ENCODE measurements around the gene STEAP3.

Gene STEAP3

DNA sequence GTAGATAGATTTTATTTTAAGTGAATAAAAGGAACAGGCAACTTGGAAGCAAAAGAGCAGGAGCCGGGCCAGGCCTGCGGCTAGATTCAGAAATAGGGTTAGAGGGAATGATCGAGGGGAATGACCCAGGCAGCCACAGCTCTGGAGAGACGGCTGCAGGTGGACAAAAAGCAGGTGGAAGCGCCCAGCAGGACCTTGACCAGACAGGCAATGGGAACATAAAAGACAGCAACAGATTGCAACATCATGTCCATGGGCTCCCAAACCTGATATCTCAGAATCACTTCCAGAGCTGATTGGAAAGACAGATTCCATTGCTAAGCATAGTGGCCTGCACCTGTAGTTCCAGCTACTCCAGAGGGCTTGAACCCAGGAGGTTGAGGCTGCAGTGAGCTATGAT, 28.6 kb upstream of the STEAP3 start:
- no peaks in the 10 kb centered on the region for H3K27me3 ChIP-seq (replicated peaks; ENCODE audit: insufficient read depth, low read length)
- H3K27ac ChIP-seq (ENCODE audit: low read length), result no peak overlapping the region
- no peaks in the 10 kb centered on the region for H3K9me2 ChIP-seq (replicated peaks; ENCODE audit: insufficient read depth, low read length)
- no peak for TF ChIP-seq EZH2 (optimal IDR thresholded peaks at IDR 0.05; ENCODE audit: low read depth, low read length)
- no peak for TF ChIP-seq CTCF (IDR thresholded peaks at IDR 0.05; ENCODE audit: low read length)
- H3K4me3 ChIP-seq (ENCODE audit: low read length), result no peak overlapping the region
- no peaks in the 10 kb centered on the region for H3K9me3 ChIP-seq (replicated peaks; ENCODE audit: insufficient read depth, low read length)
- no peak overlapping the region for H3K9ac ChIP-seq (ENCODE audit: low read length)
- H4K20me1 ChIP-seq (ENCODE audit: insufficient read depth, low read length), result no peaks in the 10 kb centered on the region
- no peak for DNase-seq
- H2AFZ ChIP-seq (ENCODE audit: low read length), result no peak overlapping the region
- no peaks in the 10 kb centered on the region for H3F3A ChIP-seq (ENCODE audit: insufficient read depth, low read length)
- no peaks in the 10 kb centered on the region for H3K36me3 ChIP-seq (replicated peaks; ENCODE audit: insufficient read depth, low read length)
- no peaks in the 10 kb centered on the region for H3K4me1 ChIP-seq (ENCODE audit: low read length)
- H3K79me2 ChIP-seq (ENCODE audit: low read length), result no peaks in the 10 kb centered on the region
- no peak overlapping the region for H3K4me2 ChIP-seq (ENCODE audit: low read depth, low read length)

- H3K36me3 ChIP-seq (replicated peaks; ENCODE audit: insufficient read depth, low read length), result no peaks in the 10 kb centered on the region
- H3K4me3 ChIP-seq (ENCODE audit: low read length), result no peak overlapping the region
- no peaks in the 10 kb centered on the region for H3F3A ChIP-seq (ENCODE audit: insufficient read depth, low read length)
- no peaks in the 10 kb centered on the region for H4K20me1 ChIP-seq (ENCODE audit: insufficient read depth, low read length)
- H3K9ac ChIP-seq (ENCODE audit: low read length), result no peak overlapping the region
- TF ChIP-seq EZH2 (optimal IDR thresholded peaks at IDR 0.05; ENCODE audit: low read depth, low read length) (no peak), EZH2phosphoT487 (IDR thresholded peaks at IDR 0.05; ENCODE audit: low read length) (no peak), CTCF (IDR thresholded peaks at IDR 0.05; ENCODE audit: low read length) (no peak)
- no peaks in the 10 kb centered on the region for H3K9me3 ChIP-seq (replicated peaks; ENCODE audit: insufficient read depth, low read length)
- no peak overlapping the region for H3K4me2 ChIP-seq (ENCODE audit: low read depth, low read length)
- H3K27me3 ChIP-seq (replicated peaks; ENCODE audit: insufficient read depth, low read length), result no peaks in the 10 kb centered on the region
- no peaks in the 10 kb centered on the region for H3K9me2 ChIP-seq (replicated peaks; ENCODE audit: insufficient read depth, low read length)
- H3K27ac ChIP-seq (ENCODE audit: low read length), result no peak overlapping the region
- no peak overlapping the region for H2AFZ ChIP-seq (ENCODE audit: low read length)
- no peaks in the 10 kb centered on the region for H3K4me1 ChIP-seq (ENCODE audit: low read length)
- DNase-seq, result no peak
- H3K79me2 ChIP-seq (ENCODE audit: low read length), result no peaks in the 10 kb centered on the region
Observed at GRCh38 chr2:119195887-119196286, 27.7 kb upstream of the STEAP3 start.

DNA sequence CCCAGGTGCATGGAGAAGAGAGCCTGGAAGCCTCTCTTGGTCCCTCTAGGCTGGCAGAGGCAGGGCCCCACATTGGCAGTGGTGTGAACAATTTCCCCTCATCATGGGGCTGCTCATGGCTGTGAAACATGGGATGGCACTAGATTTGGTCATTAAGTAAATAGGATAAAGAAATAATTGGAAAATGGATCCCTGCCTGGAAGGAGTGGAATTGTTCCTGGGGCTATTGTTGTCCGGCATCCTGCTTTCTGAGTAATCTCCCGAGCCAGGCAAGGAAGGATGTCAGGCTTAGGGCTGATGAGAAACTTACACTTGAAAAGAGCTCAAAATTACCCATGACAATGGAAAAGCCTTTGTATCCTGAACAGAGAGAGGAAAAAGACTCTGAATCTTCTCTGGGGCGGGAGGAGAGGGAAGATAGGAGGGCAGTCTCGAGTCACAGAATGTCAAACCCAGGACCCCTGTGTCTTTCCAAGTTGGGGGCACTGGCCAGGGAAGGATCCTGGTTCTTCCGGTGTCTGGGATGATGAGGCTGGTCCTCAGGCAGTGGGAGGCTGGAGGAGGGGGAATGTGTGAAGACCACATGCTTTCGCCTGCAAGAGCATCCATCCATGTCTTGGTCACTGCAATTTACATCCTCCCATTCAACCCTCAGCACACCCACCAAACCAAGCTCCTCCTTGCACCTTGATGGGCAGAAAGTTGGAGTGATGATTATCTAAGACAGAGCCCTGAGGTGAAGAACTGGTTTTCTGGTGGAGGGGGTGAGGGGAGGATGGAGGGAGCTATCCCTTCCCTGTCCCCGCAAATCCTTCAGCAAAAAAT, 27.1 kb upstream of the STEAP3 start:
- no peak overlapping the region for H3K27ac ChIP-seq (ENCODE audit: low read length)
- no peak overlapping the region for H3K9ac ChIP-seq (ENCODE audit: low read length)
- no peak overlapping the region for H2AFZ ChIP-seq (ENCODE audit: low read length)
- no peak for DNase-seq
- no peak overlapping the region for H3K4me3 ChIP-seq (ENCODE audit: low read length)
- no peak overlapping the region for H3K4me2 ChIP-seq (ENCODE audit: low read depth, low read length)
- no peaks in the 10 kb centered on the region for H3K4me1 ChIP-seq (ENCODE audit: low read length)
- no peaks in the 10 kb centered on the region for H3F3A ChIP-seq (ENCODE audit: insufficient read depth, low read length)
- no peaks in the 10 kb centered on the region for H3K79me2 ChIP-seq (ENCODE audit: low read length)
- H3K27me3 ChIP-seq (replicated peaks; ENCODE audit: insufficient read depth, low read length), result no peaks in the 10 kb centered on the region
- no peaks in the 10 kb centered on the region for H4K20me1 ChIP-seq (ENCODE audit: insufficient read depth, low read length)
- H3K9me3 ChIP-seq (replicated peaks; ENCODE audit: insufficient read depth, low read length), result no peaks in the 10 kb centered on the region
- H3K9me2 ChIP-seq (replicated peaks; ENCODE audit: insufficient read depth, low read length), result no peaks in the 10 kb centered on the region
- TF ChIP-seq EZH2phosphoT487 (IDR thresholded peaks at IDR 0.05; ENCODE audit: low read length) (no peak), CTCF (IDR thresholded peaks at IDR 0.05; ENCODE audit: low read length) (no peak), EZH2 (optimal IDR thresholded peaks at IDR 0.05; ENCODE audit: low read depth, low read length) (no peak)
- H3K36me3 ChIP-seq (replicated peaks; ENCODE audit: insufficient read depth, low read length), result no peaks in the 10 kb centered on the region
